ENCODE data around the gene OSBPL8.

The OSBPL8 gene

GRCh38 chr12:76555231-76555767, 4.3 kb downstream of the OSBPL8 start:
- DNase-seq (ENCODE audit: low read depth): no peak

- no peak for DNase-seq (ENCODE audit: low read depth)
Observed at GRCh38 chr12:76554405-76555230, 5.0 kb downstream of the OSBPL8 start.

GRCh38 chr12:76552343-76552938, 7.1 kb downstream of the OSBPL8 start:
- DNase-seq (ENCODE audit: low read depth): no peak

GRCh38 chr12:76551482-76551888, 8.1 kb downstream of the OSBPL8 start:
- no peak for DNase-seq (ENCODE audit: low read depth)

GRCh38 chr12:76549131-76549530, 10.4 kb downstream of the OSBPL8 start:
- DNase-seq (ENCODE audit: low read depth): no peak

- DNase-seq (ENCODE audit: low read depth): no peak
Observed at GRCh38 chr12:76548222-76548837, 11.2 kb downstream of the OSBPL8 start.

- DNase-seq (ENCODE audit: low read depth): no peak
Observed at GRCh38 chr12:76547526-76547925, 12.0 kb downstream of the OSBPL8 start.

- DNase-seq (ENCODE audit: low read depth): no peak
Observed at GRCh38 chr12:76546889-76547288, 12.7 kb downstream of the OSBPL8 start.

- DNase-seq (ENCODE audit: low read depth): no peak
Observed at GRCh38 chr12:76545486-76545885, 14.1 kb downstream of the OSBPL8 start.

GRCh38 chr12:76544601-76545261, 14.8 kb downstream of the OSBPL8 start:
- no peak for DNase-seq (ENCODE audit: low read depth)

- no peak for DNase-seq (ENCODE audit: low read depth)
Observed at GRCh38 chr12:76543813-76544347, 15.7 kb downstream of the OSBPL8 start.

- no peak for DNase-seq (ENCODE audit: low read depth)
Observed at GRCh38 chr12:76542908-76543307, 16.7 kb downstream of the OSBPL8 start.

- DNase-seq (ENCODE audit: low read depth): no peak
Observed at GRCh38 chr12:76539727-76540126, 19.8 kb downstream of the OSBPL8 start.

- no peak for DNase-seq (ENCODE audit: low read depth)
Observed at GRCh38 chr12:76537923-76538322, 21.6 kb downstream of the OSBPL8 start.

GRCh38 chr12:76536546-76536945, 23.0 kb downstream of the OSBPL8 start:
- no peak for DNase-seq (ENCODE audit: low read depth)

GRCh38 chr12:76535170-76535569, 24.4 kb downstream of the OSBPL8 start:
- DNase-seq (ENCODE audit: low read depth): no peak

- no peak for DNase-seq (ENCODE audit: low read depth)
Observed at GRCh38 chr12:76533331-76533730, 26.2 kb downstream of the OSBPL8 start.

- no peak for DNase-seq (ENCODE audit: low read depth)
Observed at GRCh38 chr12:76532520-76532919, 27.1 kb downstream of the OSBPL8 start.

- DNase-seq (ENCODE audit: low read depth): no peak
Observed at GRCh38 chr12:76531056-76531455, 28.5 kb downstream of the OSBPL8 start.

- DNase-seq (ENCODE audit: low read depth): no peak
Observed at GRCh38 chr12:76530516-76530915, 29.1 kb downstream of the OSBPL8 start.

GRCh38 chr12:76529226-76529918, 30.2 kb downstream of the OSBPL8 start:
- no peak for DNase-seq (ENCODE audit: low read depth)

GRCh38 chr12:76523408-76523807, 36.2 kb downstream of the OSBPL8 start:
- DNase-seq (ENCODE audit: low read depth): no peak

Data from GM04503 (cell line).